HG03439 (cell line): Measurements from ENCODE around the gene ITSN2.

Experiments
- ATAC-seq: cut with Tn5 transposase; IDR thresholded peaks from one replicate; pipeline ENCODE4 v1.9.1; 2021; ENCODE audit warnings: mild to moderate bottlenecking, moderate library complexity; ENCODE audit not compliant: unreplicated experiment

The ITSN2 gene

GRCh38 chr2:24337890-24338289 is 22.4 kb downstream of the ITSN2 start:
- no peak for ATAC-seq

GRCh38 chr2:24336811-24337210 is 23.5 kb downstream of the ITSN2 start:
- ATAC-seq = no peak

GRCh38 chr2:24334245-24334633 is 26.1 kb downstream of the ITSN2 start:
- ATAC-seq = no peak

- ATAC-seq = no peak
These were observed 27.4 kb downstream of the ITSN2 start for GRCh38 chr2:24332791-24333540.

- peak; percentile 42 for ATAC-seq
These were observed 30.2 kb downstream of the ITSN2 start for GRCh38 chr2:24330161-24330560.

- ATAC-seq = peak; percentile 43
These were observed 30.6 kb downstream of the ITSN2 start for GRCh38 chr2:24329700-24330099.

- ATAC-seq = no peak
These were observed 32.3 kb downstream of the ITSN2 start for GRCh38 chr2:24328010-24328409.

GRCh38 chr2:24317491-24317920 is 42.8 kb downstream of the ITSN2 start:
- no peak for ATAC-seq

GRCh38 chr2:24315669-24316068 is 44.7 kb downstream of the ITSN2 start:
- peak; percentile 58 for ATAC-seq

- ATAC-seq = no peak
These were observed 46.3 kb downstream of the ITSN2 start for GRCh38 chr2:24313744-24314632.

GRCh38 chr2:24307961-24308360 is 52.4 kb downstream of the ITSN2 start:
- no peak for ATAC-seq

- ATAC-seq = no peak
These were observed 55.7 kb downstream of the ITSN2 start for GRCh38 chr2:24304631-24305030.

GRCh38 chr2:24304098-24304497 is 56.2 kb downstream of the ITSN2 start:
- no peak for ATAC-seq

GRCh38 chr2:24301599-24301998 is 58.7 kb downstream of the ITSN2 start:
- ATAC-seq = no peak

- no peak for ATAC-seq
These were observed 62.7 kb downstream of the ITSN2 start for GRCh38 chr2:24297663-24298062.

GRCh38 chr2:24287171-24287570 is 73.2 kb downstream of the ITSN2 start:
- ATAC-seq = no peak

- no peak for ATAC-seq
These were observed 74.7 kb downstream of the ITSN2 start for GRCh38 chr2:24285484-24286152.

GRCh38 chr2:24280645-24281044 is 79.7 kb downstream of the ITSN2 start:
- no peak for ATAC-seq

- no peak for ATAC-seq
These were observed 80.2 kb downstream of the ITSN2 start for GRCh38 chr2:24280161-24280560.

GRCh38 chr2:24276349-24276899 is 83.9 kb downstream of the ITSN2 start:
- ATAC-seq = no peak

- no peak for ATAC-seq
These were observed 85.5 kb downstream of the ITSN2 start for GRCh38 chr2:24274809-24275208.
